ENCODE measurements around the gene DAGLA.

DNA sequence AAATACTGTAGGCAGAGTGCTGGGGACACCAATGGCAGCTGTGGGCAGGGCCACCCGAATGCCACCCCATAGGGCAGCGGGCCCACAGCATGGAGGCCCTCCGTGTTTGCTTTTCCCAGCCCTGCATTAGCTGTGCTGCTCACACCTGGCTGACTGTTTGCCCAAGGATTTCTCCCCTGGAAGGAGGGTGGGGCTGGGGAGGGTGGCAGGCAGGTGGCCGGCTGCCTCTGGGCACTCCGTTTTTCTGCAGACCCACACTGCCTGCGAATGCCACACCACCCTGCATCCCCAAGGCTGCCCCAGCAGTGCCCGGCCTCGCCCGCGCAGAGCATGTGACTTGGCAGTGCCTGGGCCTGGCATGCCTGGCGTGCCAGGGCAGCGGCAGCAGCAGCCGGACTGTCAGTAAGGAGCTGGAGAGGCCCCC, 19.6 kb downstream of the DAGLA start:
- TF ChIP-seq ZNF121 (CRISPR knock-in tag; IDR thresholded peaks at IDR 0.05), result no peak
- TF ChIP-seq KAT7 (CRISPR knock-in tag; IDR thresholded peaks at IDR 0.05; ENCODE audit: borderline replicate concordance), result no peak
- TF ChIP-seq, protein P1, sequence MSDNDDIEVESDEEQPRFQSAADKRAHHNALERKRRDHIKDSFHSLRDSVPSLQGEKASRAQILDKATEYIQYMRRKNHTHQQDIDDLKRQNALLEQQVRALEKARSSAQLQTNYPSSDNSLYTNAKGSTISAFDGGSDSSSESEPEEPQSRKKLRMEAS (CRISPR knock-in tag; IDR thresholded peaks at IDR 0.05), result no peak
- TF ChIP-seq ZNF423 (CRISPR knock-in tag; IDR thresholded peaks at IDR 0.05), result no peak
- no peak for TF ChIP-seq NFE2L1 (CRISPR knock-in tag; IDR thresholded peaks at IDR 0.05)
- TF ChIP-seq, protein P2, sequence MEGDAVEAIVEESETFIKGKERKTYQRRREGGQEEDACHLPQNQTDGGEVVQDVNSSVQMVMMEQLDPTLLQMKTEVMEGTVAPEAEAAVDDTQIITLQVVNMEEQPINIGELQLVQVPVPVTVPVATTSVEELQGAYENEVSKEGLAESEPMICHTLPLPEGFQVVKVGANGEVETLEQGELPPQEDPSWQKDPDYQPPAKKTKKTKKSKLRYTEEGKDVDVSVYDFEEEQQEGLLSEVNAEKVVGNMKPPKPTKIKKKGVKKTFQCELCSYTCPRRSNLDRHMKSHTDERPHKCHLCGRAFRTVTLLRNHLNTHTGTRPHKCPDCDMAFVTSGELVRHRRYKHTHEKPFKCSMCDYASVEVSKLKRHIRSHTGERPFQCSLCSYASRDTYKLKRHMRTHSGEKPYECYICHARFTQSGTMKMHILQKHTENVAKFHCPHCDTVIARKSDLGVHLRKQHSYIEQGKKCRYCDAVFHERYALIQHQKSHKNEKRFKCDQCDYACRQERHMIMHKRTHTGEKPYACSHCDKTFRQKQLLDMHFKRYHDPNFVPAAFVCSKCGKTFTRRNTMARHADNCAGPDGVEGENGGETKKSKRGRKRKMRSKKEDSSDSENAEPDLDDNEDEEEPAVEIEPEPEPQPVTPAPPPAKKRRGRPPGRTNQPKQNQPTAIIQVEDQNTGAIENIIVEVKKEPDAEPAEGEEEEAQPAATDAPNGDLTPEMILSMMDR (IDR thresholded peaks at IDR 0.05), result no peak
- TF ChIP-seq JUN (CRISPR knock-in tag; IDR thresholded peaks at IDR 0.05), result no peak
- TF ChIP-seq, protein P3, sequence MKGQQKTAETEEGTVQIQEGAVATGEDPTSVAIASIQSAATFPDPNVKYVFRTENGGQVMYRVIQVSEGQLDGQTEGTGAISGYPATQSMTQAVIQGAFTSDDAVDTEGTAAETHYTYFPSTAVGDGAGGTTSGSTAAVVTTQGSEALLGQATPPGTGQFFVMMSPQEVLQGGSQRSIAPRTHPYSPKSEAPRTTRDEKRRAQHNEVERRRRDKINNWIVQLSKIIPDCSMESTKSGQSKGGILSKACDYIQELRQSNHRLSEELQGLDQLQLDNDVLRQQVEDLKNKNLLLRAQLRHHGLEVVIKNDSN (CRISPR knock-in tag; IDR thresholded peaks at IDR 0.05), result no peak
- no peak for TF ChIP-seq NR3C1 (CRISPR knock-in tag; conservative IDR thresholded peaks at IDR 0.05; ENCODE audit: low read depth)
- no peak for TF ChIP-seq ATF1 (CRISPR knock-in tag; IDR thresholded peaks at IDR 0.05)
- no peak for TF ChIP-seq ZBTB21 (CRISPR knock-in tag; IDR thresholded peaks at IDR 0.05; ENCODE audit: borderline replicate concordance)

Measured in WTC11 (cell line).